NCI-H1417 (cell line): ENCODE data around the gene CECR2.
"Not testable (repeated sequence)": the region's sequence is repeated elsewhere in the genome, so short reads cannot be mapped to it uniquely, and the experiment has no call there.

Source experiments
- DNase-seq, 3 experiments: peaks; one replicate each; lab custom pipeline; 2025; lab: John Stamatoyannopoulos, UW

Gene CECR2

GRCh38 chr22:17512960-17513359 lies 143.7 kb downstream of the CECR2 start:
- no peak for DNase-seq

- DNase-seq, result no peak
Measured at GRCh38 chr22:17513612-17514011, 144.4 kb downstream of the CECR2 start.

- no peak for DNase-seq
Measured at GRCh38 chr22:17514084-17514483, 144.8 kb downstream of the CECR2 start.

- DNase-seq, result no peak
Measured at GRCh38 chr22:17518406-17518805, 149.1 kb downstream of the CECR2 start.

GRCh38 chr22:17521971-17522370 lies 152.7 kb downstream of the CECR2 start:
- not testable (repeated sequence) for DNase-seq

GRCh38 chr22:17523925-17524324 lies 154.7 kb downstream of the CECR2 start:
- no peak for DNase-seq

GRCh38 chr22:17536269-17536668 lies 167.0 kb downstream of the CECR2 start:
- DNase-seq, result no peak

- no peak for DNase-seq
Measured at GRCh38 chr22:17537155-17537554, 167.9 kb downstream of the CECR2 start.

GRCh38 chr22:17540481-17540880 lies 171.2 kb downstream of the CECR2 start:
- no peak for DNase-seq

GRCh38 chr22:17541476-17541875 lies 172.2 kb downstream of the CECR2 start:
- no peak for DNase-seq

GRCh38 chr22:17542452-17542851 lies 173.2 kb downstream of the CECR2 start:
- DNase-seq, result no peak

GRCh38 chr22:17548010-17548755 lies 178.9 kb downstream of the CECR2 start:
- no peak for DNase-seq

- DNase-seq, result no peak
Measured at GRCh38 chr22:17548756-17549035, 179.4 kb downstream of the CECR2 start.

- DNase-seq, result no peak
Measured at GRCh38 chr22:17549183-17549582, 179.9 kb downstream of the CECR2 start.

- no peak for DNase-seq
Measured at GRCh38 chr22:17549655-17550054, 180.4 kb downstream of the CECR2 start.

- DNase-seq, result no peak
Measured at GRCh38 chr22:17552737-17553136, 183.5 kb downstream of the CECR2 start.

GRCh38 chr22:17554814-17555213 lies 185.6 kb downstream of the CECR2 start:
- no peak for DNase-seq

GRCh38 chr22:17559188-17559587 lies 189.9 kb downstream of the CECR2 start:
- no peak for DNase-seq

- no peak for DNase-seq
Measured at GRCh38 chr22:17562906-17563870, 193.9 kb downstream of the CECR2 start, which contains the start of gene SLC25A18. Gene SLC25A18 (plus strand): TSS chr22:17563498. CDS start chr22:17579945, 16,447 bp downstream.

GRCh38 chr22:17563936-17564391 lies 194.7 kb downstream of the CECR2 start:
- DNase-seq, result no peak

- not testable (repeated sequence) for DNase-seq
Measured at GRCh38 chr22:17566016-17566687, 196.9 kb downstream of the CECR2 start.

GRCh38 chr22:17566776-17567175 lies 197.5 kb downstream of the CECR2 start:
- no peak for DNase-seq
